H1 (cell line): ENCODE measurements around the gene PREB. TPM values are rescaled to one million over a fixed set of nuclear protein-coding genes. Genes with fewer than 3 reads are reported as not detected.

ENCODE experiments used
- polyA plus RNA-seq, 7 experiments: library from polyadenylated mRNA; depleted of rRNA in 3 of 7; stranded (reverse) in 5 of 7; unstranded in 2 of 7; fragments of >200 nt in 5 of 7; fragments of 200-250 nt in 2 of 7; gene quantifications; 1 replicate in 5 of 7; 2 replicates in 1 of 7; 4 replicates in 1 of 7; pipeline versions ENCODE4 v1.2.1 to v1.2.3, GENCODE V29; 2011 to 2013; ENCODE audit warnings: missing spikeins in 2 of 7, mixed read lengths in 2 of 7
- total RNA-seq: library from RNA; stranded (reverse); fragmentation: NEBNext Ultra II Directional; extraction: Animal tissue kit (Norgen Biotek cat#: 25700); gene quantifications from 2 replicates; pipeline ENCODE4 v1.2.1, GENCODE V29; 2021
- TF ChIP-seq, protein P1 (sequence below): IDR thresholded peaks from 2 replicates; pipeline ENCODE4 v1.6.1; 2012; ENCODE audit warnings: low read length, inconsistent platforms

PREB gene
- total and polyA plus RNA-seq, 2 of the 8 experiments (the other 6 are each of a cell fraction or from before 2014, with no cell fraction given), result 54.1 to 72.2 TPM

- TF ChIP-seq, protein P1, sequence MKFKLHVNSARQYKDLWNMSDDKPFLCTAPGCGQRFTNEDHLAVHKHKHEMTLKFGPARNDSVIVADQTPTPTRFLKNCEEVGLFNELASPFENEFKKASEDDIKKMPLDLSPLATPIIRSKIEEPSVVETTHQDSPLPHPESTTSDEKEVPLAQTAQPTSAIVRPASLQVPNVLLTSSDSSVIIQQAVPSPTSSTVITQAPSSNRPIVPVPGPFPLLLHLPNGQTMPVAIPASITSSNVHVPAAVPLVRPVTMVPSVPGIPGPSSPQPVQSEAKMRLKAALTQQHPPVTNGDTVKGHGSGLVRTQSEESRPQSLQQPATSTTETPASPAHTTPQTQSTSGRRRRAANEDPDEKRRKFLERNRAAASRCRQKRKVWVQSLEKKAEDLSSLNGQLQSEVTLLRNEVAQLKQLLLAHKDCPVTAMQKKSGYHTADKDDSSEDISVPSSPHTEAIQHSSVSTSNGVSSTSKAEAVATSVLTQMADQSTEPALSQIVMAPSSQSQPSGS, result no peak
Observed at GRCh38 chr2:27126252-27126710, 8.2 kb downstream of the PREB start (continued).
